ENCODE data around the gene ASTN2. TPM values are rescaled to one million over a fixed set of nuclear protein-coding genes. Genes with fewer than 3 reads are reported as not detected.

ASTN2 gene
- total RNA-seq, 5 donors from 2014 or later (not counting 1 experiment from before 2014, with no cell fraction given), result 3.7 to 4.8 (median 4.4) TPM

DNA sequence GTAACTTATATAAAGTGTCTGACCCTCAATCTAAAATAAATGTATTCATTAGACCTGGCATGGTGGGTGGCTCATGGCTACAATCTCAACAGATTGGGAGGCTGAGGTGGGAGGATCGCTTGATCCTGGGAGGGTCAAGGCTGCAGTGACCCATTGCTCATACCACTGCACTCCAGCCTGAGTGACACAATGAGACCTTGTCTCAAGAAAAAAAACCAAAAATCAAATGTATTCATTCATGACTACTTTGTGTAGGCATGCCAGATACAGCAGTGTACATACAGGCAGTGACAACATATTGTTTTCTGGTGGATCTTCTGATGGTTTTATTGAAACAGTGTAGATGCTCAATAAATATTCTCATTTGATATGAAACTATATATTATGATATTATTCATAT is 526.8 kb downstream of the ASTN2 start:
- H3K36me3 ChIP-seq (ENCODE audit: control insufficient read depth in 2 of 2, extremely low read depth in 1 of 2, insufficient read depth in 1 of 2, low read length in 1 of 2), result no peaks in the 10 kb centered on the region
- no peak overlapping the region for H3K4me3 ChIP-seq (ENCODE audit: control insufficient read depth in 1 of 2, extremely low read depth in 1 of 2, low read length in 1 of 2)
- Mint-ChIP-seq H3K9me3 (peaks cover 0 to 6% (median 0%) of the 10 kb centered on the region in 3 donors), H3K27me3 (peaks cover 0 to 5% of the 10 kb centered on the region in 2 donors), H3K36me3 (no peaks in the 10 kb centered on the region), H3K27ac (no peak overlapping the region), H3K4me1 (no peaks in the 10 kb centered on the region), H3K4me3 (no peak overlapping the region)
- H3K27ac ChIP-seq (ENCODE audit: low read length), result no peak overlapping the region
- CTCF ChIA-PET, result no interaction called here
- H3K4me1 ChIP-seq (ENCODE audit: control insufficient read depth in 1 of 2, extremely low read depth in 1 of 2, insufficient read depth in 2 of 2, low read length in 2 of 2), result no peaks in the 10 kb centered on the region
- no peaks in the 10 kb centered on the region for H3K9me3 ChIP-seq
- no peak for DNase-seq
- ATAC-seq (replicated peaks in 1 of 4), result no peak
- POLR2A ChIA-PET, result no interaction called here
- H3K27me3 ChIP-seq (replicated peaks in 1 of 2; ENCODE audit: control insufficient read depth in 2 of 2, extremely low read depth in 1 of 2, insufficient read depth in 2 of 2, low read length in 1 of 2), result no peaks in the 10 kb centered on the region
- 100% methylated on average over 1 of the region's 1 CpG for WGBS (ENCODE audit: insufficient coverage)

DNA sequence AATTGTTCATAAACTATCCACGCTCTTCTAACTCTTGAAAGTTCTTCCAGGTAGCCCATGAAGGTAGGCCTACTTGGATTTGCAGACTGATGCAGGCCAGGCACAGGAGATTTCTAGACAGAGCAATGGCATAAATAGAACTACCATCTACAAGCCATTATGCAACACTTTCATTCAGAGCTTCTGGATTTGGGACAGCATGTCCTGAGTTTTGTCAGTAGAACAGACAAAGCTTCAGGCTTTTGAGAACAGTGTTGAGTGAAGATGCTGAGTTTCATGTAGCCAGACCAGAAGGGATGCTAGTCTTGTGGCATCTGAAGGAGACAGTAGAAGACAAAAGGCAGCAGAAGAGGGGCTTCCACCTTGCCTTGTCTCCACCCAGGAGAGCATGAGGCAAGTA is 531.2 kb downstream of the ASTN2 start:
- H3K27me3 ChIP-seq (replicated peaks in 1 of 2; ENCODE audit: control insufficient read depth in 2 of 2, extremely low read depth in 1 of 2, insufficient read depth in 2 of 2, low read length in 1 of 2), result no peaks in the 10 kb centered on the region
- no peak for DNase-seq
- ATAC-seq (replicated peaks in 1 of 4), result no peak
- ChIA-PET CTCF (no interaction called here), POLR2A (no interaction called here)
- Mint-ChIP-seq H3K4me1 (no peaks in the 10 kb centered on the region), H3K9me3 (peaks cover 0 to 10% (median 2%) of the 10 kb centered on the region in 3 donors), H3K4me3 (no peak overlapping the region), H3K27ac (no peak overlapping the region), H3K36me3 (no peaks in the 10 kb centered on the region), H3K27me3 (no peaks in the 10 kb centered on the region)
- H3K4me1 ChIP-seq (ENCODE audit: control insufficient read depth in 1 of 2, extremely low read depth in 1 of 2, insufficient read depth in 2 of 2, low read length in 2 of 2), result no peaks in the 10 kb centered on the region
- no peak overlapping the region for H3K4me3 ChIP-seq (ENCODE audit: control insufficient read depth in 1 of 2, extremely low read depth in 1 of 2, low read length in 1 of 2)
- H3K27ac ChIP-seq (ENCODE audit: low read length), result no peak overlapping the region
- no peaks in the 10 kb centered on the region for H3K9me3 ChIP-seq
- WGBS (ENCODE audit: insufficient coverage), result 56% methylated on average over 1 of the region's 1 CpG
- no peaks in the 10 kb centered on the region for H3K36me3 ChIP-seq (ENCODE audit: control insufficient read depth in 2 of 2, extremely low read depth in 1 of 2, insufficient read depth in 1 of 2, low read length in 1 of 2)

GRCh38 chr9:116877072-116877471 is 537.8 kb downstream of the ASTN2 start:
- no peaks in the 10 kb centered on the region for H3K4me1 Mint-ChIP-seq
- H3K36me3 ChIP-seq (ENCODE audit: control insufficient read depth in 2 of 2, extremely low read depth in 1 of 2, insufficient read depth in 1 of 2, low read length in 1 of 2), result no peaks in the 10 kb centered on the region
- H3K27ac Mint-ChIP-seq, result no peak overlapping the region
- H3K4me3 ChIP-seq (ENCODE audit: control insufficient read depth in 1 of 2, extremely low read depth in 1 of 2, low read length in 1 of 2), result no peak overlapping the region
- ChIA-PET CTCF (no interaction called here), POLR2A (no interaction called here)
- H3K9me3 Mint-ChIP-seq, result peaks cover 13 to 21% (median 19%) of the 10 kb centered on the region in 3 donors
- H3K4me1 ChIP-seq (ENCODE audit: control insufficient read depth in 1 of 2, extremely low read depth in 1 of 2, insufficient read depth in 2 of 2, low read length in 2 of 2), result no peaks in the 10 kb centered on the region
- H3K36me3 Mint-ChIP-seq, result no peaks in the 10 kb centered on the region
- no peaks in the 10 kb centered on the region for H3K9me3 ChIP-seq
- no CpG with 5 or more reads among the region's 3 CpGs for WGBS (ENCODE audit: insufficient coverage)
- peaks cover 0 to 6% of the 10 kb centered on the region in 2 donors for H3K27me3 Mint-ChIP-seq
- no peak overlapping the region for H3K4me3 Mint-ChIP-seq
- no peak overlapping the region for H3K27ac ChIP-seq (ENCODE audit: low read length)
- ATAC-seq (replicated peaks in 1 of 4) (no peak), DNase-seq (no peak)
- H3K27me3 ChIP-seq (replicated peaks in 1 of 2; ENCODE audit: control insufficient read depth in 2 of 2, extremely low read depth in 1 of 2, insufficient read depth in 2 of 2, low read length in 1 of 2), result no peaks in the 10 kb centered on the region

DNA sequence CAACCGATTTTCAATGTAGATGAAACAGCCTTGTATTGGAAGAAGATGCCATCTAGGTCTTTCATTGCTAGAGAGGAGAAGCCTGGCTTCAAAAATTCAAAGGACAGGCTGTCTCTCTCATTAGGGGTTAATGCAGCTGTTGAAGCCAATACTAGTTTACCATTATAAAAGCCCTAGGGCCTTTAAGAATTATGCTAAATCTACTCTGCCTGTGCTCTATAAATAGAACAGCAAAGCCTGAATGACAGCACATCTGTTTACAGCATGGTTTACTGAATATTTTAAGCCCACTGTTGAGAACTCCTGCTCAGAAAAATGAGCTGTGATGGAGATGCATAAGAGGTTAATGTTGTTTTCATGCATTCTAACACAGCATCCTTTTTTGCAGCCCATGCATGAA is 539.3 kb downstream of the ASTN2 start:
- Histone ChIP-seq H3K27me3 (replicated peaks in 1 of 2; ENCODE audit: control insufficient read depth in 2 of 2, extremely low read depth in 1 of 2, insufficient read depth in 2 of 2, low read length in 1 of 2) (no peaks in the 10 kb centered on the region), H3K36me3 (ENCODE audit: control insufficient read depth in 2 of 2, extremely low read depth in 1 of 2, insufficient read depth in 1 of 2, low read length in 1 of 2) (no peaks in the 10 kb centered on the region), H3K9me3 (no peaks in the 10 kb centered on the region), H3K4me1 (ENCODE audit: control insufficient read depth in 1 of 2, extremely low read depth in 1 of 2, insufficient read depth in 2 of 2, low read length in 2 of 2) (no peaks in the 10 kb centered on the region), H3K4me3 (ENCODE audit: control insufficient read depth in 1 of 2, extremely low read depth in 1 of 2, low read length in 1 of 2) (no peak overlapping the region), H3K27ac (ENCODE audit: low read length) (no peak overlapping the region)
- no peak for ATAC-seq (replicated peaks in 1 of 4)
- Mint-ChIP-seq H3K9me3 (peaks cover 11 to 21% (median 18%) of the 10 kb centered on the region in 3 donors), H3K4me1 (no peaks in the 10 kb centered on the region), H3K36me3 (no peaks in the 10 kb centered on the region), H3K27me3 (peaks cover 0 to 6% of the 10 kb centered on the region in 2 donors), H3K4me3 (no peak overlapping the region), H3K27ac (no peak overlapping the region)
- POLR2A ChIA-PET, result no interaction called here
- CTCF ChIA-PET, result no interaction called here
- no peak for DNase-seq
- WGBS (ENCODE audit: insufficient coverage), result no CpG with 5 or more reads among the region's 1 CpG

DNA sequence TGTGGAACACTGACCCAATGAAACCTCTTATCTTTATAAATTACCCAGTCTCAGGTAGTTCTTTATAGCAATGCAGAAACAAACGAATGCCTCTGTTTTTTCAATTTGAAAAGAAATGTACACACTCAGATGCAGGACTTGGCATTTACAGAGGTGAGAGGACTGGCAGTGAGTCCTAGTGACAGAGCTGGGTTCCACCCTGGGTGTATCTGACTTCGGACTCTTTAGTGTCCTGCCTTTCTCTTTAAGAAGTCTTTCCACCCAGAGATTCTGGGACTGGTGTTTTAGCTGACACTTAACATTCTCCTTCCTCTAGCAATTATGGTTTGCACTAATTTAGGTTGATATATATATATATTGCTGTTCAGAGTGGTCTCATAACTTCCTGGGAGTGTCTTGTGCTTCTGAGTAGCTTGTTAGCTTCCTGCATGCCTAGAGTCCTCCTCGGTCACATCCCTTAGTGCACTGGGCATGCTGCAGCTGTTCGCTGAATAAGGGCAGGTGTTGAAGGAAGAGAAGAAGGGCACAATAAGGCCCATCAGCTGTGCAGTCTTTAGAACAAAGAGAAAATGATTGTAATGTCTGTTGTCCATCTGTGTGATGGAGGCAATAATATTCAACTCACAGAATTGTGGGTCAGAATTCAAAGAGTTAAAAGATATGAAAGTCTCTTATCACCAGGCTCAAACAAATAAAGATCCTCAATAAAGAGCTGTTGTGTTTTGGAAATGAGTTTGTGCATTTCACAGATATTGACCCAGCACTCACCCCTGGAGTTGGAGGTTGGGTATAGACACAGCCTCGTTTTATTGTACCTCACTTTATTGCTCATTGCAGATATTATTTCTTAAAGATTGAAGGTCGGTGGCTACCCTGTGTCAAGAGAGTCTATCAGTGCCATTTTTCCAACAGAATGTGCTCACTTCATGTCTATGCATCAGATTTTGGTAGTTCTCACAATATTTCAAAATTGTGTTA is 540.6 kb downstream of the ASTN2 start:
- no peaks in the 10 kb centered on the region for H3K4me1 Mint-ChIP-seq
- Histone ChIP-seq H3K9me3 (no peaks in the 10 kb centered on the region), H3K4me1 (ENCODE audit: control insufficient read depth in 1 of 2, extremely low read depth in 1 of 2, insufficient read depth in 2 of 2, low read length in 2 of 2) (no peaks in the 10 kb centered on the region), H3K4me3 (ENCODE audit: control insufficient read depth in 1 of 2, extremely low read depth in 1 of 2, low read length in 1 of 2) (no peak overlapping the region), H3K27ac (ENCODE audit: low read length) (no peak overlapping the region), H3K27me3 (replicated peaks in 1 of 2; ENCODE audit: control insufficient read depth in 2 of 2, extremely low read depth in 1 of 2, insufficient read depth in 2 of 2, low read length in 1 of 2) (no peaks in the 10 kb centered on the region), H3K36me3 (ENCODE audit: control insufficient read depth in 2 of 2, extremely low read depth in 1 of 2, insufficient read depth in 1 of 2, low read length in 1 of 2) (no peaks in the 10 kb centered on the region)
- CTCF ChIA-PET, result no interaction called here
- ATAC-seq (replicated peaks in 1 of 4) (no peak), DNase-seq (no peak)
- WGBS (ENCODE audit: insufficient coverage), result no CpG with 5 or more reads among the region's 6 CpGs
- no peak overlapping the region for H3K27ac Mint-ChIP-seq
- POLR2A ChIA-PET, result no interaction called here
- H3K36me3 Mint-ChIP-seq, result no peaks in the 10 kb centered on the region
- H3K27me3 Mint-ChIP-seq, result peaks cover 0 to 6% of the 10 kb centered on the region in 2 donors
- no peak overlapping the region for H3K4me3 Mint-ChIP-seq
- peaks cover 11 to 21% (median 18%) of the 10 kb centered on the region in 3 donors for H3K9me3 Mint-ChIP-seq

DNA sequence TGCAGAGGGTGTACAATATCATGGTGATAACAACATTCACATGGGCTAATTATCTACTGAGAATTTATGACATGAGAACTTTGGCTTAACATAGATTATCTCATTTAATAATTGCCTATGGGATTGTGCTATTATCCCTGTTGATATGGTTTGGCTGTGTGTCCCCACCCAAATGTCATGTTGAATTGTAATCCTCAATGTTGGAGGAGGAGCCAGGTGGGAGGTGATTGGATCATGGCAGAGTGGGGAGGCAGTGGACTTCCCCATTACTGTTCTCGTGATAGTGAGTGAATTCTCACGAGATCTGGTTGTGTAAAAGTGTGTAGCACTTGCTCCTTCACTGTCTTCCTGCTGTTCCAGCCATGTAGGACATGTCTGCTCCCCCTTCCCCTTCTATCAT is 541.4 kb downstream of the ASTN2 start:
- no peak overlapping the region for H3K27ac ChIP-seq (ENCODE audit: low read length)
- H3K9me3 Mint-ChIP-seq, result peaks cover 11 to 21% (median 18%) of the 10 kb centered on the region in 3 donors

More for the DNA sequence above, 541.4 kb downstream of the ASTN2 start:
- Histone ChIP-seq H3K27me3 (replicated peaks in 1 of 2; ENCODE audit: control insufficient read depth in 2 of 2, extremely low read depth in 1 of 2, insufficient read depth in 2 of 2, low read length in 1 of 2) (no peaks in the 10 kb centered on the region), H3K36me3 (ENCODE audit: control insufficient read depth in 2 of 2, extremely low read depth in 1 of 2, insufficient read depth in 1 of 2, low read length in 1 of 2) (no peaks in the 10 kb centered on the region), H3K9me3 (no peaks in the 10 kb centered on the region), H3K4me1 (ENCODE audit: control insufficient read depth in 1 of 2, extremely low read depth in 1 of 2, insufficient read depth in 2 of 2, low read length in 2 of 2) (no peaks in the 10 kb centered on the region), H3K4me3 (ENCODE audit: control insufficient read depth in 1 of 2, extremely low read depth in 1 of 2, low read length in 1 of 2) (no peak overlapping the region)
- H3K27ac Mint-ChIP-seq, result no peak overlapping the region
- WGBS (ENCODE audit: insufficient coverage), result no CpG with 5 or more reads among the region's 2 CpGs
- peaks cover 0 to 6% of the 10 kb centered on the region in 2 donors for H3K27me3 Mint-ChIP-seq
- ATAC-seq (replicated peaks in 1 of 4) (no peak), DNase-seq (no peak)
- H3K36me3 Mint-ChIP-seq, result no peaks in the 10 kb centered on the region
- no peaks in the 10 kb centered on the region for H3K4me1 Mint-ChIP-seq
- POLR2A ChIA-PET, result no interaction called here
- CTCF ChIA-PET, result no interaction called here
- no peak overlapping the region for H3K4me3 Mint-ChIP-seq
